Activated naive CD8-positive, alpha-beta T cell treated with anti-CD3 and anti-CD28 coated beads, Interleukin-2, amount 50 U/mL, for 24 hours (primary cell): ENCODE measurements around the gene TUT4.

Experiments
- ATAC-seq: fragments of 150-1000 bp; cut with Tn5 transposase; one replicate; pipeline ENCODE4 v1.10.0; 2021
- DNase-seq: peaks from one replicate; pipeline ENCODE4 v3.0.0; 2021
- H3K27ac Mint-ChIP-seq: one replicate; pipeline ENCODE4 v1.8.0; 2021; ENCODE audit warnings: mild to moderate bottlenecking, mixed read lengths
- H3K27me3 Mint-ChIP-seq: one replicate; pipeline ENCODE4 v1.8.0; 2021; ENCODE audit warnings: mixed read lengths
- H3K36me3 Mint-ChIP-seq: one replicate; pipeline ENCODE4 v1.8.0; 2021; ENCODE audit warnings: low read depth, mixed read lengths
- H3K4me1 Mint-ChIP-seq: one replicate; pipeline ENCODE4 v1.8.0; 2021; ENCODE audit warnings: mixed read lengths
- H3K4me3 Mint-ChIP-seq: one replicate; pipeline ENCODE4 v1.8.0; 2021; ENCODE audit warnings: mild to moderate bottlenecking, moderate library complexity, mixed read lengths
- H3K9me3 Mint-ChIP-seq: one replicate; pipeline ENCODE4 v1.8.0; 2021; ENCODE audit warnings: mixed read lengths

The TUT4 gene

GRCh38 chr1:52479076-52479475, 73.8 kb downstream of the TUT4 start:
- no peaks in the 10 kb centered on the region for H3K9me3 Mint-ChIP-seq
- H3K4me3 Mint-ChIP-seq: no peak overlapping the region
- peaks cover 9% of the 10 kb centered on the region for H3K36me3 Mint-ChIP-seq
- no peak for ATAC-seq
- no peak for DNase-seq
- no peaks in the 10 kb centered on the region for H3K4me1 Mint-ChIP-seq
- no peak overlapping the region for H3K27ac Mint-ChIP-seq
- H3K27me3 Mint-ChIP-seq: no peaks in the 10 kb centered on the region

DNA sequence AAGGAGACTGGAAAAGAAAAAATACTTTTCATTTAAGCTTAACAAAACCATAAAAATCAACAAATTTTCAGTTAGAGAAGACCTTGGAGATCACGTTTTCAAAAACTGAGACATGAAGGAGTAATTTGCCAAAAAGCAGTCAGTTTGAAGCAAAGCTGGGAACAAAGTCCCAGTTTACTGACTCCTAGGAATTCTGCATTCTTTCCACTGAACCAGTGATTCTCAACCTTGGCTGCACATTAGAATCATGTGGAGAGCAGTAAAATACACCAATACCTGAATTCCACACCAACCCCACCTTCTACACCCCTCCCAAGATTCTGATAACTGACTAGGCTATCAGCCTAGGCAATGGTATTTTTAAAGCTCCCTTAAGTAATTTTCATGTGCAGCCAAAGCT, 75.0 kb downstream of the TUT4 start:
- H3K36me3 Mint-ChIP-seq: peaks cover 9% of the 10 kb centered on the region
- H3K27me3 Mint-ChIP-seq: no peaks in the 10 kb centered on the region
- DNase-seq: no peak
- H3K4me1 Mint-ChIP-seq: peaks cover 2% of the 10 kb centered on the region
- no peak for ATAC-seq
- H3K9me3 Mint-ChIP-seq: no peaks in the 10 kb centered on the region
- no peak overlapping the region for H3K4me3 Mint-ChIP-seq
- no peak overlapping the region for H3K27ac Mint-ChIP-seq

DNA sequence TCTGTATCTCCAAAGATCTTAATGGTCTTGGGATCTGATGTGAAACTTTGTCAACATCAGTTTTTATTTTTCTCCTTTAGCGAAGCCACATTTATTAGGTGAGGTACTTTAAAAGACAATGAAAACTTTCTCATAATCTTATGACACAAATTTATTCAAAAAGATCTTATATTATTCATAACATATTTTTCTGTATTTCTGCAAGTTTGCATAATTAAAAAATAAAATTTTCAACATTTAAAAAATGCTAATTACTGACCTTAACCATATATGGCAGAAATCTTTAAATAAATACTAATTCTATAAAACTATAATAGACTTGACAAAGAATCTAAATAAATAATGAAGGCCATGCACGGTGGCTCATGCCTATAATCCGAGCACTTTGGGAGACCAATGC, 75.9 kb downstream of the TUT4 start:
- Mint-ChIP-seq H3K27ac (no peak overlapping the region), H3K4me3 (no peak overlapping the region), H3K36me3 (peaks cover 6% of the 10 kb centered on the region), H3K27me3 (no peaks in the 10 kb centered on the region), H3K9me3 (no peaks in the 10 kb centered on the region), H3K4me1 (peaks cover 2% of the 10 kb centered on the region)
- DNase-seq (no peak), ATAC-seq (no peak)

DNA sequence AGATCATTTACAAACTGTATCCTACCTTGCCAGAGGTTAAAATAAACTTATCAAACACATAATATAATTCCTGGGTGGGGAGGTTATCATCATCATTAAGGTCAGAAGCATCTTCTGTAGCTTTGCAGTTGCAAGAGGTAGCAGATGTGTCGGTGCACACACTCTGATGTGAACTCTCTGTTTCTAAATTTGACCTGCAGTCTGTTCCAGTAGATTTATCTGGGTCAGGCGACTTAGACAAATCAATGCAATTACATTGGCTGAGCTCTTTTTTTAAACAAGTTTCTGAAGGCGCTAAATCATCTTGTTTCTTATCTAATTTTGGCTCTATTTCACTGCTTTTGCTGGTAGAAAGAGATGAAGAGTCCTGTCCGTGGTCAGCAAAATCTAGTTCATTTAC, 78.1 kb downstream of the TUT4 start:
- DNase-seq (no peak), ATAC-seq (no peak)
- no peak overlapping the region for H3K4me3 Mint-ChIP-seq
- H3K27ac Mint-ChIP-seq: no peak overlapping the region
- peaks cover 2% of the 10 kb centered on the region for H3K4me1 Mint-ChIP-seq
- H3K9me3 Mint-ChIP-seq: no peaks in the 10 kb centered on the region
- no peaks in the 10 kb centered on the region for H3K27me3 Mint-ChIP-seq
- H3K36me3 Mint-ChIP-seq: peaks cover 12% of the 10 kb centered on the region

- H3K36me3 Mint-ChIP-seq: peaks cover 12% of the 10 kb centered on the region
- H3K27me3 Mint-ChIP-seq: no peaks in the 10 kb centered on the region
- DNase-seq: no peak
- H3K4me3 Mint-ChIP-seq: no peak overlapping the region
- no peak overlapping the region for H3K27ac Mint-ChIP-seq
- H3K4me1 Mint-ChIP-seq: peaks cover 2% of the 10 kb centered on the region
- no peak for ATAC-seq
- no peaks in the 10 kb centered on the region for H3K9me3 Mint-ChIP-seq
Observed at GRCh38 chr1:52473039-52473438, 79.9 kb downstream of the TUT4 start.

GRCh38 chr1:52472384-52472783, 80.5 kb downstream of the TUT4 start:
- Mint-ChIP-seq H3K27ac (no peak overlapping the region), H3K27me3 (no peaks in the 10 kb centered on the region), H3K9me3 (no peaks in the 10 kb centered on the region), H3K4me3 (no peak overlapping the region), H3K4me1 (peaks cover 2% of the 10 kb centered on the region), H3K36me3 (peaks cover 16% of the 10 kb centered on the region)
- no peak for DNase-seq
- no peak for ATAC-seq

DNA sequence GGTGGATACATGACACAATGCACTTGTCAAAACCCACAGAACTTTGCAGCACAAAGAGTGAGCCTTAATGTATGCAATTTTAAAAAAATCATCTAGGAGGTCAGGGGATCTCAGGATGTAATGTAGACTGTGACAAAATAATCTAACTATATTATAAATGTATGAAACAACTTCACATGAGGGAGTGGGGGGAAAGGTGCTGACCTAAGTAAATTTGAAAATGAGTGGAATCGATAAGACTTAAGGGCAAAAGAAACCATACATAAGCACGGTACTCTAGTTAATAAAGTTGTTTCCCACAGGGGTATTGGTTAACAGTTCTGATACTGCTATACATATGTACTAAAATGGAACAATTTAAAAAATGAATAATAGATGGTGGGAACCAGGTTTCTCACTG, 83.8 kb downstream of the TUT4 start:
- Mint-ChIP-seq H3K27me3 (no peaks in the 10 kb centered on the region), H3K27ac (no peak overlapping the region), H3K9me3 (no peaks in the 10 kb centered on the region), H3K4me1 (peaks cover 2% of the 10 kb centered on the region), H3K36me3 (peaks cover 13% of the 10 kb centered on the region), H3K4me3 (no peak overlapping the region)
- no peak for ATAC-seq
- DNase-seq: no peak

- Mint-ChIP-seq H3K27me3 (no peaks in the 10 kb centered on the region), H3K9me3 (no peaks in the 10 kb centered on the region), H3K36me3 (peaks cover 6% of the 10 kb centered on the region), H3K4me3 (no peak overlapping the region), H3K27ac (no peak overlapping the region), H3K4me1 (no peaks in the 10 kb centered on the region)
- DNase-seq (no peak), ATAC-seq (no peak)
Observed at GRCh38 chr1:52463891-52464290, 89.0 kb downstream of the TUT4 start.

- Mint-ChIP-seq H3K27ac (no peak overlapping the region), H3K36me3 (peaks cover 1% of the 10 kb centered on the region), H3K27me3 (no peaks in the 10 kb centered on the region), H3K4me1 (no peaks in the 10 kb centered on the region), H3K4me3 (no peak overlapping the region), H3K9me3 (no peaks in the 10 kb centered on the region)
- ATAC-seq (no peak), DNase-seq (no peak)
Observed at GRCh38 chr1:52461821-52462220, 91.1 kb downstream of the TUT4 start.

DNA sequence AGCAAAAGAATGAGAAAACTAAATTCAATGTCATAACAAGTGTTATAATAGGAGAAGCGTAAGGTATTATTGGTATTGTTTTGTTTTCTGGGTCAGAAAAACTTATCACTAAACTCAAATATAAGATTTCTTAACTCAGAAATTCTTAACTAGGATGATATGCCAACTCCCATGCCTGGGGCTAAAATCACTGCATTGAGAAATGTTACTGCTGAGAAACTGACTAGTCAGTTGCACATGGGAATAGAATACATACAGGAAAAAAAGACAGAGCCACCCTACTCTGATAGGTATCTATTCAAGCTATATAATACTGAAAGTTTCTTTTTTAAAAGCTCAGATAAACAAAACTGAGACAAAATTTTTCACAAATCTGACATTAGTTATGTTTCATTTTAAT, 92.2 kb downstream of the TUT4 start:
- peaks cover 7% of the 10 kb centered on the region for H3K36me3 Mint-ChIP-seq
- H3K27me3 Mint-ChIP-seq: no peaks in the 10 kb centered on the region
- H3K27ac Mint-ChIP-seq: no peak overlapping the region
- H3K4me1 Mint-ChIP-seq: no peaks in the 10 kb centered on the region
- no peaks in the 10 kb centered on the region for H3K9me3 Mint-ChIP-seq
- no peak for ATAC-seq
- no peak for DNase-seq
- no peak overlapping the region for H3K4me3 Mint-ChIP-seq

DNA sequence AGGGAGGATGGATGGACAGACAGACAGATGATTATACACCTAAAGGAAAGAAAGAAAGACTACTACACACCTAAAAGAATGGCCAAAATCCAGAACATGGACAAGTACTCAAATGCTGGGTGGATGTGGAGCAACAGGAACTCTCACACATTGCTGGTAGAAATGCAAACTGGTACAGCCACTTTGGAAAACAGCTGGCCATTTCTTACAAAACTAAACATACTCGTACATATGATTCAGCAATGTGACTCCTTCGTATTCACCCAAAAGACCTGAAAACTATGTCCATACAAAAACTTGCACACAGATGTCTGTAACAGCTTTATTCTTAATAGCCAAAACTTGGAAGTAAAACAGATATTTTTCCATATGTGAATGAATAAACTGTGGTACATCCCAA, 97.2 kb downstream of the TUT4 start:
- ATAC-seq: no peak
- DNase-seq: no peak
- no peaks in the 10 kb centered on the region for H3K4me1 Mint-ChIP-seq
- no peaks in the 10 kb centered on the region for H3K9me3 Mint-ChIP-seq
- H3K27me3 Mint-ChIP-seq: no peaks in the 10 kb centered on the region
- no peak overlapping the region for H3K27ac Mint-ChIP-seq
- H3K36me3 Mint-ChIP-seq: peaks cover 17% of the 10 kb centered on the region
- no peak overlapping the region for H3K4me3 Mint-ChIP-seq

DNA sequence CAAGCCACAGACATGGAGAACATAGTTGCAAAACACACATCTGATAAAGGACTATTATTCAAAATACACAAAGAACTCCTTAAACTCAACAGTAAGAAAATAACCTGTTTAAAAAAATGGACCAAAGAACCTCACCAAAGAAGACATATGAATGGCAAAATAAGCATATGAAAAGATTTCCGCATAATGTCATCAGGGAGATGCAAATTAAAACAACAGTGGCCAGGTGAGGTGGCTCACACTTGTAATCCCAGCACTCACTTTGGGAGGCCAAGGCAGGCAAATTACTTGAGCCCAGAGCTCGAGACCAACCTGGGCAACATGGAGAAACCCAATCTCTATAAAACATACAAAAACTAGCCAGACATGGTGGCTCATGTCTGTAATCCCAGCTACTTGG, 98.1 kb downstream of the TUT4 start:
- ATAC-seq (no peak), DNase-seq (no peak)
- Mint-ChIP-seq H3K9me3 (no peaks in the 10 kb centered on the region), H3K27me3 (no peaks in the 10 kb centered on the region), H3K27ac (no peak overlapping the region), H3K36me3 (peaks cover 17% of the 10 kb centered on the region), H3K4me1 (no peaks in the 10 kb centered on the region), H3K4me3 (no peak overlapping the region)

- H3K27me3 Mint-ChIP-seq: no peaks in the 10 kb centered on the region
- H3K36me3 Mint-ChIP-seq: peaks cover 17% of the 10 kb centered on the region
- H3K4me1 Mint-ChIP-seq: no peaks in the 10 kb centered on the region
- H3K4me3 Mint-ChIP-seq: no peak overlapping the region
- no peaks in the 10 kb centered on the region for H3K9me3 Mint-ChIP-seq
- DNase-seq (no peak), ATAC-seq (no peak)
- no peak overlapping the region for H3K27ac Mint-ChIP-seq
Observed at GRCh38 chr1:52454127-52454526, 98.8 kb downstream of the TUT4 start.

- no peaks in the 10 kb centered on the region for H3K9me3 Mint-ChIP-seq
- H3K4me3 Mint-ChIP-seq: no peak overlapping the region
- peaks cover 16% of the 10 kb centered on the region for H3K36me3 Mint-ChIP-seq
- no peaks in the 10 kb centered on the region for H3K4me1 Mint-ChIP-seq
- DNase-seq: no peak
- no peak for ATAC-seq
- no peak overlapping the region for H3K27ac Mint-ChIP-seq
- no peaks in the 10 kb centered on the region for H3K27me3 Mint-ChIP-seq
Observed at GRCh38 chr1:52444463-52444862, 108.4 kb downstream of the TUT4 start.

- no peaks in the 10 kb centered on the region for H3K9me3 Mint-ChIP-seq
- H3K27ac Mint-ChIP-seq: no peak overlapping the region
- DNase-seq (no peak), ATAC-seq (no peak)
- H3K4me1 Mint-ChIP-seq: no peaks in the 10 kb centered on the region
- no peaks in the 10 kb centered on the region for H3K27me3 Mint-ChIP-seq
- H3K4me3 Mint-ChIP-seq: no peak overlapping the region
- peaks cover 22% of the 10 kb centered on the region for H3K36me3 Mint-ChIP-seq
Observed at GRCh38 chr1:52439976-52440375, 112.9 kb downstream of the TUT4 start.

DNA sequence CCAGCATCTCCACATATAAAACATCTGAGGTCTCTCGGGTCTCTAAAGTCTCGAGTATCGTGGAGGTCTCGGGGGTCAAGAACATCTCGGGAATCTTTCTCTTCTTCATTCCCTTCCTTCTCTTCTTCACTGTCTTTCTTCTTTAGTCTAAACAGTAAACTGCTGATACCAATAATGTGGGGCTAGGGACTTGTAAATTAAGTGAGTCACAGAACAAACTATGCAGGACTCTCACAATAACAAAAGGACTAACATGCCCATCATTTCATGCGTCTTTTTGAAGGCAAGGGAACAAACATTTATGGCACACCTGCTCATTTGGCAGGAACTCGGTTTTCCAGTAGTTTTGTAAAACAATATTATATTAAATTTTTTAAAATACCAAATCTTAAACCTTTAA, 116.1 kb downstream of the TUT4 start:
- DNase-seq: no peak
- H3K27ac Mint-ChIP-seq: no peak overlapping the region
- H3K4me1 Mint-ChIP-seq: no peaks in the 10 kb centered on the region
- no peak overlapping the region for H3K4me3 Mint-ChIP-seq
- no peaks in the 10 kb centered on the region for H3K9me3 Mint-ChIP-seq
- peaks cover 13% of the 10 kb centered on the region for H3K36me3 Mint-ChIP-seq
- no peak for ATAC-seq
- H3K27me3 Mint-ChIP-seq: no peaks in the 10 kb centered on the region
